Heart left ventricle (tissue), 16 donors: ENCODE data around the gene ACP2. TPM values are rescaled to one million over a fixed set of nuclear protein-coding genes. Genes with fewer than 3 reads are reported as not detected.

Source experiments
- ATAC-seq, 4 donors: fragments of 200-7000 bp; cut with Tn5 transposase; one replicate each; pipeline ENCODE4 v1.9.1; 2020 to 2022; ENCODE audit warnings: moderate library complexity in 4 of 4, mild to moderate bottlenecking in 3 of 4, moderate number of reproducible peaks in 1 of 4
- DNase-seq, 5 donors: peaks; one replicate each; pipeline ENCODE4 v3.0.0-alpha.2; 2020
- H3K27ac ChIP-seq, 12 donors: fragments of 200-600 bp; sonication (generic) in 4 of 12; one replicate each; pipeline versions ENCODE4 v1.5.0 to v1.8.0; 2016 to 2022; ENCODE audit warnings: mild to moderate bottlenecking in 2 of 12
- H3K27me3 ChIP-seq, 9 donors: fragments of 200-600 bp; sonication (generic) in 2 of 9; one replicate each; pipeline versions ENCODE4 v1.5.1 to v1.8.0; 2016 to 2022; ENCODE audit warnings: mild to moderate bottlenecking in 3 of 9
- H3K36me3 ChIP-seq, 9 donors: fragments of 200-600 bp; sonication (generic) in 2 of 9; one replicate each; pipeline versions ENCODE4 v1.5.0 to v1.8.0; 2018 to 2022; ENCODE audit warnings: mild to moderate bottlenecking in 2 of 9
- H3K4me1 ChIP-seq, 12 donors: fragments of 200-600 bp; sonication (generic) in 4 of 12; one replicate each; pipeline versions ENCODE4 v1.5.0 to v1.8.0; 2016 to 2022; ENCODE audit warnings: mild to moderate bottlenecking in 3 of 12
- H3K4me3 ChIP-seq, 12 donors: fragments of 200-600 bp; sonication (generic) in 4 of 12; one replicate each; pipeline versions ENCODE4 v1.5.0 to v1.8.0; 2017 to 2022; ENCODE audit warnings: mild to moderate bottlenecking in 9 of 12, moderate library complexity in 4 of 12
- H3K9me3 ChIP-seq, 12 donors: fragments of 200-600 bp; sonication (generic) in 4 of 12; one replicate each; pipeline versions ENCODE4 v1.5.0 to v1.8.0; 2016 to 2022; ENCODE audit warnings: mild to moderate bottlenecking in 1 of 12
- CTCF ChIP-seq, 12 donors: fragments of 200-600 bp; sonication (generic) in 4 of 12; IDR thresholded peaks; one replicate each; pipeline versions ENCODE4 v1.5.0 to v1.8.0; 2018 to 2022; ENCODE audit warnings: antibody characterized with exemption in 12 of 12, mild to moderate bottlenecking in 5 of 12
- POLR2A ChIP-seq, 2 donors: fragments of 450-650 bp; IDR thresholded peaks; one replicate each; pipeline ENCODE4 v1.6.1; 2017; ENCODE audit warnings: antibody characterized with exemption in 2 of 2, mild to moderate bottlenecking in 2 of 2, moderate library complexity in 2 of 2
- WGBS, 4 donors: extraction: QIAGEN DNeasy Blood & Tissue Kit in 2 of 4; methylation state at CpG; one replicate each; pipeline versions ENCODE4 v1.1.5 to v1.1.7; 2013 to 2018; 5-methylcytosine and 5-hydroxymethylcytosine counted together
- intact Hi-C, 10 donors: fragments of 100-400 bp; cut with DNase I; formaldehyde crosslinking; loops; one replicate each; pipeline versions ENCODE4 v1.11.1 to v1.14.2; 2022
- polyA plus RNA-seq, 2 donors: library from polyadenylated mRNA; stranded (reverse); fragments of 200-250 nt; gene quantifications; one replicate each; pipeline ENCODE4 v1.2.3, GENCODE V29; 2013
- total RNA-seq, 9 donors: library from RNA; depleted of rRNA in 2 of 9; stranded (reverse); fragments of >200 nt in 2 of 9; fragmentation: NEBNext Ultra II Directional in 3 of 9; extraction: Animal tissue kit (Norgen Biotek cat#: 25700) in 3 of 9; gene quantifications; one replicate each; pipeline versions ENCODE4 v1.1.0 to v1.2.4, GENCODE V29; 2016 to 2023
- donor health status: ischemic (EF 13 %, LVEDD 7.1; RV severe dilation, severe dysfunction).
- donor health status: healthy with polysubstance abuse.
- donor health status: DM: no; HTN: yes; CAD: no.
- donor health status: DM: no; HTN: no; CAD: no.
- donor health status: ischemic (EF 25% LVEDD 6.9; RV normal size, moderate dysfunction).
- donor health status: ischemic (EF 25% LVEDD 5.7; RV mildly dilated, moderate dysfunction).
- donor health status: healthy.
- donor health status: DM: yes; HTN: yes; CAD: no.
- donor health status: ischemic (EF 35%, LVEDD 5.7; RV mildly dilated, moderate dysfunction).
- donor health status: nonischemic (EF 11% LVEDD 7.7; RV severe dilation, severe dysfunction).
- donor health status: DM: yes; HTN: yes; CAD: no.
- donor health status: PGD.
- donor health status: ischemic (EF 29% LVEDD 5.4; RV normal size, mild dysfunction).
- donor health status: nonischemic (EF 23%, LVEDD 6.1; RV moderate dilation, normal function).

The ACP2 gene
- total and polyA plus RNA-seq, 11 donors, result 18.0 to 60.4 (median 26.6) TPM

- Histone ChIP-seq H3K27me3 (no peaks in the 10 kb centered on the region), H3K4me1 (peaks cover 2 to 46% (median 21%) of the 10 kb centered on the region in 12 donors), H3K9me3 (no peaks in the 10 kb centered on the region), H3K4me3 (peak overlapping the region in 9 of 12 donors; percentile 62 to 93 (median 80)), H3K36me3 (peaks cover 0 to 53% (median 42%) of the 10 kb centered on the region in 9 donors), H3K27ac (peak overlapping the region in 3 of 12 donors; percentile 1 to 92 (median 89))
- DNase-seq (no peak), ATAC-seq (no peak)
- TF ChIP-seq CTCF (IDR thresholded peaks at IDR 0.05), result no peak
- TF ChIP-seq POLR2A (IDR thresholded peaks at IDR 0.05), result no peak
- intact Hi-C loops, result no loop called here
- WGBS, 4 donors, result 47 to 62% (median 53%) methylated on average over 5 of the region's 5 CpGs
Observed at GRCh38 chr11:47247502-47247901, 1.1 kb downstream of the ACP2 start.

DNA sequence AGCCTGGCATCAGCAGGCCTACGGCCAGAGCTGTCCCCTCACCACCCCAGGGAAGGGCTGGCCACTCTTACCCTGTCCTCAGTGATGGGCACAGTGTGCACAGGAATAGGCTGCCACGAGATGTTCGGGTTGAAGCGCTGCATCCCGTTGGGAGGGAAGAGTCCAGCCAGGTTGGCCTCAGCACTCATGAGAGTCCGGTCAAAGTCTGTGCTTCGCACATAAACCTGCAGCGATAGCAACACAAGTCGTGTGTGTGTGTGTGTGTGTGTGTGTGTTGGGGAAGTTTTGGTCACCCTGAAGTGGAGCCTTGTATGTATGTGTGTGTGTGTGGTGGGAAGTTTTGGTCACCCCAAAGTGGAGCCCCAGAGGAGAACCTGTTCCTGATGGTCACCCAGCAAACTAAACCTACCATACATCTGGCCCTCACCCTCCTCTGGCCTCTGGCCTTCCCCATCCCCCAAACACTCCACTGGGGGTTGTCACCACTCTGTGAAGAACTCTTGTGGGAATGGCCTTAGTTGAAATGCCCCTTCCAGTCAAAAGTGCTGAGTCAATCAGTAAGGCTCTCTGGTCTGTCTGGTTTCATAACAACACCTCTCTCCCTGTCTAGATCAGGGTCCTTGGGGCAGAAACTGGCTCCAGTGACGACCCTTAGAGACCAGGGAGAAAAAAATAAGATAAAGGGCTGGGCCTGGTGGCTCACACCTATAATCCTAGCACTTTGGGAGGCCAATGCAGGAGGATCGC, 2.8 kb downstream of the ACP2 start:
- Histone ChIP-seq H3K27ac (peak overlapping the region in 1 of 12 donors; percentile 86), H3K36me3 (peaks cover 0 to 70% (median 60%) of the 10 kb centered on the region in 9 donors), H3K9me3 (no peaks in the 10 kb centered on the region), H3K4me1 (peaks cover 2 to 46% (median 21%) of the 10 kb centered on the region in 12 donors), H3K4me3 (no peak overlapping the region), H3K27me3 (no peaks in the 10 kb centered on the region)
- intact Hi-C loops, result no loop called here
- TF ChIP-seq POLR2A (IDR thresholded peaks at IDR 0.05) (no peak), CTCF (IDR thresholded peaks at IDR 0.05) (no peak)
- 86 to 91% (median 87%) methylated on average over 11 of the region's 11 CpGs for WGBS, 4 donors
- ATAC-seq (no peak), DNase-seq (peak in 1 of 5 donors; percentile 50)

DNA sequence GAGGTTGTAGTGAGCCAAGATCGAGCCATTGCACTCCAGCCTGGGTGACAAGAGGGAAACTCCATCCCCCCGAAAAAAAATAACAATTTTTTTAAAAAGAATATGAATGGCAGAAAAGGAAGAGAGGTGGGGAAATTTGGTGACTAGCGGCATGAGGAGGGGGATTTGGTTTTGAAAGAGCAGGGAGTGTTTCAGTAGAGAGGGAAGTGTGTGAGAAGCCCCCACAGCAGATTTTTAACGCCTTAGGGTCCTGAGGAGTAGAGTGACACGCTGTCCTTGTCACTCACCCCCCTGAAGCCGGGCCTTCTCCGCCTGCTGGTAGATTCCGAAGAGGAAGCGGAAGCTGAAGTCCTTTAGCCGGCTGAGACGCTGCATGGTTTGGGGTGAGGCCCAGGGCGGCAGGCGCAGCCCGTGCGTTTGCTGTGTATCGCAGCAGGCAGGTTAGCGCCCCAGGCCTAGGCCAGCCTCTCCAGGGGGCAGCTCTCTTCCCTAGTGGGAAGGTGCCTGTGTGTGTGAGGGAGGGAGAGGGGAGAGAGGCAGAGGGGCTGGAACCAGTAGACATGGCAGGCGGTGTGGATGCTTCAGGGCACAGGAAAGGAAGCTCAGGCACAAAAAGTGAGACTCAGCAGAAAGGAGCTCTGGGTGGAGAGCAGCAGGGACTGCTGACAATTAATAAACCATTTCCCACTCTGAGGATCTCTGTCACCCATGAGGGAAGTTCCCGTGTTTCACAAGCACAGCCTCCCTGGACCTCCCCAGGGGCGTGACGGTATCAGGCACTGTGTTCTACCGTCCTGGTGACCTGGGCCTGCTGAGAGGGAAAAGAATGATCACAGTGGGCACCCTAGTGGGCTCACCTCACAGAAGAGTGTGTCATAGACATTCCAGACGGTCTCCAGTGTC, 3.9 kb downstream of the ACP2 start:
- H3K9me3 ChIP-seq, result no peaks in the 10 kb centered on the region
- 87 to 95% (median 93%) methylated on average over 23 of the region's 23 CpGs for WGBS, 4 donors
- no peak overlapping the region for H3K4me3 ChIP-seq
- intact Hi-C loops, result no loop called here
- no peaks in the 10 kb centered on the region for H3K27me3 ChIP-seq
- DNase-seq, result peak in 2 of 5 donors; percentile 61 to 68
- TF ChIP-seq POLR2A (IDR thresholded peaks at IDR 0.05), result no peak
- no peak for TF ChIP-seq CTCF (IDR thresholded peaks at IDR 0.05)
- peak overlapping the region in 1 of 12 donors; percentile 86 for H3K27ac ChIP-seq
- peaks cover 0 to 81% (median 70%) of the 10 kb centered on the region in 9 donors for H3K36me3 ChIP-seq
- H3K4me1 ChIP-seq, result peaks cover 5 to 45% (median 20%) of the 10 kb centered on the region in 12 donors
- ATAC-seq, result peak in 2 of 4 donors; percentile 2 to 18

GRCh38 chr11:47243454-47243853, 5.2 kb downstream of the ACP2 start:
- Histone ChIP-seq H3K4me3 (no peak overlapping the region), H3K4me1 (peaks cover 5 to 40% (median 19%) of the 10 kb centered on the region in 12 donors), H3K36me3 (peaks cover 0 to 93% (median 80%) of the 10 kb centered on the region in 9 donors), H3K9me3 (no peaks in the 10 kb centered on the region), H3K27me3 (no peaks in the 10 kb centered on the region), H3K27ac (peak overlapping the region in 1 of 12 donors; percentile 86)
- WGBS, 4 donors, result 82 to 99% (median 89%) methylated on average over 4 of the region's 4 CpGs
- ATAC-seq, result no peak
- DNase-seq, result no peak
- intact Hi-C loops, result no loop called here
- no peak for TF ChIP-seq CTCF (IDR thresholded peaks at IDR 0.05)
- TF ChIP-seq POLR2A (IDR thresholded peaks at IDR 0.05), result no peak
